Thyroid gland (tissue), 4 donors: Measurements from ENCODE around the gene NADSYN1.

Experiments used
- CTCF ChIP-seq, 6 experiments: fragments of 200-600 bp in 3 of 6; fragments of 450-650 bp in 3 of 6; sonication (generic) in 3 of 6; IDR thresholded peaks; one replicate each; pipeline ENCODE4 v1.5.1; 2016 to 2019; ENCODE audit warnings: antibody characterized with exemption in 6 of 6, mild to moderate bottlenecking in 2 of 6, inconsistent platforms in 1 of 6, moderate library complexity in 1 of 6
- POLR2A ChIP-seq, 2 donors: fragments of 450-650 bp; IDR thresholded peaks; one replicate each; pipeline ENCODE4 v1.6.1; 2017; ENCODE audit warnings: antibody characterized with exemption in 2 of 2, mild to moderate bottlenecking in 2 of 2, moderate library complexity in 1 of 2

- no peak for TF ChIP-seq CTCF (IDR thresholded peaks at IDR 0.05)
- TF ChIP-seq POLR2A (IDR thresholded peaks at IDR 0.05): no peak
These were observed 585 bp upstream of the NADSYN1 start for GRCh38 chr11:71452199-71453036.
